ENCODE results near the gene NES.

NES gene

DNA sequence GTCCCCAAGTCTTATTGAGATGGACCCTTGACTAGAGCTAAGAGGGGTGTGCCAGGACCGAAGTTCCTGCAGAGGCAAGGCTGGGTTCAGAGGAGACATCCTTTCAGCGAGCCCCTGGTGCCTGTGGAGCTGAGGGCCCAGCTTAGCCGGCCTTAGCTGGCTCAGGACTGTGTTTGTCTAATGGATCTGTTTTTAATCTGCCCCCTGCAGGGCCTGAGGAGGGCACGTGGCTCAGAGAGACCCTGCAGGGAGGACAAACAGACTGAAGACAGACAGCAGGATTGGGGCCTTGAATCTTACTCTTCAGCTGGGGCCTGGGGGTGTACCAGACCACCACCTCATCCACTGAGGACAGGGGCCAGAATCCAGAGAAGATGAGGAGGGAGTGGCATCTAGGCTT is 26.5 kb upstream of the NES start:
- FAIRE-seq, result no peak
- DNase-seq (ENCODE audit: low spot score), result no peak

DNA sequence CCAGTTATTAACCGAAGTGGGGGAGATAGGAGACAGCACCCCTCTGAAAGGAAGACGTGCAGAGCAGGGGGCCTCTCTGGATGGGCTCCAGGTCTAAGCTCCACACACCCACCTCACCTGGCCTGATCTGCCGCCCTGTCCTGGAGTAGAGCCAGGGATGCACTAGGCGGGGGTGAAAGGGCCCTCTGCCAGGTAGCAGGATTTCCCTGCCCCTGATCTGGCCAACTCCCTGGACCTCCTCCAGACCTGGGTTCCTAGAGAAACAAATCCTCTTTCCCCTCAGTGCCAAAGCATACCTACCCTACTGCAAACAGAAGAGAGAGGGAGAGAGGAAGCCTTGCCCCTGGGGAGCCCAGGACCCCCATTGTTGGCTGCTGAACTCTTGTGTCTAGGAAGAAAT is 26.1 kb upstream of the NES start:
- no peak for FAIRE-seq
- DNase-seq (ENCODE audit: low spot score), result no peak

DNA sequence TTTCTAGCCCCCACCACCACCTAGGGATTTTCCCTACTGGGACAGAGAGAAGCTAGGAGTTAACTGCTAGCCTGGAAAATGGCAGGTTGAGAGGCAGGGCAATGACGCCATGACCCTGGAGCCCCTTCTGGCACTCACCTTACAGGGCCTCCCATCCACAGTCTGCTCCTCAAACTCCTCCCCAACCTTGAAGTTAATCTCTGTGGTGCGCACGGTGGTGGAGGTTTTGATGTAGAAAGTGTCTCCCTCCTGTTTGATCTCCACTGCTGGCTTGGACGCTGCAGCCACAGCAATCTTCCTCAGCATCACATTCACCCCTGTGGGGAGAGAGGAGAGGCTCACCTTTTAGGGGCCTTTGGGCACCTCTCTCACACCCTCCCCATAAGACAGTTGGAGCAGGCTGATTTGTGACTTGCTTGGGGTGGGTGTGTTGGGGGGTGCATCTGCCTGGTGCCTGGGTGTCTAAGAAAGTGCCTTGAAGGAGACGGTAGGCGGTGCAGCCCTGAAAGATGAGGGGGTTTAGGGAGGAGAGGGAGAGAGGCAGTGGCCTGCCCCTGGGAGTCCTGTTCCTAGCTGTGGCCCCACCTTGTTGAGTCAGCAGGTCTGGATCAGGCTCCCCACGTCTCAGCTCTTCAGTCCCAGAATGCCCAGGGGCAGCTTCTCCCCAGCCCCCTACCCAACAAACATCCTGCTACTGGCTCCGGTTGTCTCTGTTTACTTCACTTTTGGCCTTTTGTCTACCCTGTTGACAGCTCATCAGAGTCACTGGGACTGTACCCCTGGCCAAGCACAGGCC is 23.7 kb upstream of the NES start:
- DNase-seq (ENCODE audit: low spot score) (no peak), FAIRE-seq (no peak)

DNA sequence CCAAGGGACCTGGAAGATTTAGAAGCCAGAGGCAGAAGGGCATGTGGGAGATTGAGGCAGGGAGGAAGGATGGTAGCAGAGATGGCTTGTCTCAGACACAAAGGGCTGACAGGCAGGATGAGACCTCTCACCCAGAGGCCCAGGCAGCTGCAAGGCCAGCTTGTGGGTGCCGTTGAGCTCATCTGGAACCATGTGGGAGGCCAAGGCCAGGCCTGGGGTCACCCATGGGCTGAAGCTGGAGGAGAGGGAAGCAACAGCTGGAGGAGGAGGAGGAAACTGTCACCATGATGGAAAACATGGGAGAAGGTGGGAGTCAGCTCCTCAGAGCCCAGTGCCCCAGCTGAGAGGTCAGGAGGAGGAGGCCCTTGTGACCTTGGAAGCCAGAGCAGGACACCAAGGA is 21.8 kb upstream of the NES start:
- no peak for FAIRE-seq
- DNase-seq (ENCODE audit: low spot score), result no peak

DNA sequence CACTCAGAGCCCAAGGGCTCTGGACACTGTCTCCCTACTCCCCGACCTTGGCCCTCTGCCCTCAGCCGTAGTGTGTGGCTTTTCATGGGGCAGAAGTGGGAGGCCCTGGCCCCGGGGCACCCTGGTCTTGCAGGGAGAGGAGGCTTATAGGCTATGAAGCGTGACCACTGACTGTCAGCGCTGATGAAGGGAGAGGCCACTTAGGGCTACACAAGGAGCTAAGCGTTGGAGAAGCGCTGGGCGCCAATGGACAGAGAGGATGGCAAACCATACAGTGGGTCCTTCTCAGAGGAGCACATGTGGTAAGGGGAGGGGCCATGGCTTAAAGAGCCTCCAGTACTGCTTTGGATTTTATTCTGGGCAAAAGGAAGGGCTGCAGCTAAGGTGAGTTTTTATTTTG is 20.3 kb upstream of the NES start:
- no peak for FAIRE-seq
- no peak for DNase-seq (ENCODE audit: low spot score)

DNA sequence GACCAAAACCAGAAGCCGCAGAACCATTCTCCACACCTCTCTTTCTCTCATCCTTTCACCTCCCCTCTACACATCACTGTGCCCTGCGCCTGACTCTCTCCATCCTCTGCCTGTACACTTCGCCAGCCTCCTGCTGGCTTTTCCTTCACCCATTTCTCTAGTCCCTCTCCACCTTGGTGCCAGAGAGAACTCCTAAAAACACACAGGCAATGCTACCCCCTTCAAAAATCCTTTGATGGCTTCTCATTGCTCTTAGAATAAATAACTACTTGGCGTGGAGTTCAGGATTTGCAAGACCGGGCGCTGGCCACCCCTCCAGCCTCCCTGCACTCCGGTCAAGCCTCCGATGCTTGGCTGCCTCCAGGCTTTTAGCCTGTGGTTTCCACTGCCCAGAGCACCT is 19.5 kb upstream of the NES start:
- FAIRE-seq, result no peak
- no peak for DNase-seq (ENCODE audit: low spot score)

DNA sequence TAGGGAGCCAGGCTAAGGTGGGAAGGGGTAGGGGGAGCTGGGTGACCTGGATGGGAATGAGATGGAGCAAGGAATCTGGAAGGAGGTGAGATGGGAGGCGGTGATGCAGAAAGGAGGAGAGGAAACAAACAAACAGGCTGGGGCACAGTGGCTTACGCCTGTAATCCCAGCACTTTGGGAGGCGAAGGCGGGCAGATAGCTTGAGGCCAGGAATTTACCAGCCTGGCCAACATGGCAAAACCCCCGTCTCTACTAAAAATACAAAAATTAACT is 17.4 kb upstream of the NES start:
- FAIRE-seq (no peak), DNase-seq (ENCODE audit: low spot score) (no peak)

DNA sequence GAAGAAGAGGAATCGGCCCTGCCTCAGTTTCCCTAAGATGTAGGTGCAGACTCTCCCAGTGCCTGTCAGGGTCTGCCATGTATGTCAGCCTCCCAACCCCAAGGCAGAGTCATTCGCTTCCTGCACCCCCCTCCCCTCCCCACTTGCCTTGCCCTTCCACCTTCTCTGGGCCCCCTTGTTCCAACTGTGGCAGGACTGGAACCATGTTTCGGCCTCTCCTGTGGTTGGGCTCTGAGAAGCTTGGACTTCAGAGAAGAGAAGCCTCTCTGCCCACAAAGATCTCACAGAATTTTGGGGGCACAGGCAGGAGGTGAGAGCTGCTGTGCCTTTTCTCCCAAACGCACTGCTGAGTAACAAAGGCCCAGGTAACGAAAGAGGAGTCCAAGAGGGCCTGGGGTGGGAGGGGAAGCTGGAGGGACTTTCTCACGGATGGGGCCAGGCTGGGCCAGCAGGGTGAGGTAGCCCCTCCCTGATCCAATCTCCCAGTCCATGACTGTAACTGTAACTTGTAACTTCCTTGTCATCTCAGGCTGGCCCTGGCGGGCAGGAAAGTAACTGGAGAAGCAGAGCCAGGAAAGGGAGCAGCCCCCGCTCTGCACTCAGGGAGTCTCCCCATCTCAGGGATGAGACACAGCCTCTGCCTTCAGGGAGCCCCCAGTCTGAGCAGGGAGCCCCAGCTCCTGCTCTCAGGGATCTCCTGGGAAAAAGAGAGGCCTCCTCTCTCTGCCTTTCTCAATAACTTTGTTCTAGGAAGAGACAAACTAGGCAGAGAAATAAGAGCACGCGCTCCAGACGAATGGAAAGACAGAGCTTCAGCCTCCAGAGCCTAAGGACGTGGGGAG is 16.9 kb upstream of the NES start:
- DNase-seq (ENCODE audit: low spot score), result no peak
- no peak for FAIRE-seq

DNA sequence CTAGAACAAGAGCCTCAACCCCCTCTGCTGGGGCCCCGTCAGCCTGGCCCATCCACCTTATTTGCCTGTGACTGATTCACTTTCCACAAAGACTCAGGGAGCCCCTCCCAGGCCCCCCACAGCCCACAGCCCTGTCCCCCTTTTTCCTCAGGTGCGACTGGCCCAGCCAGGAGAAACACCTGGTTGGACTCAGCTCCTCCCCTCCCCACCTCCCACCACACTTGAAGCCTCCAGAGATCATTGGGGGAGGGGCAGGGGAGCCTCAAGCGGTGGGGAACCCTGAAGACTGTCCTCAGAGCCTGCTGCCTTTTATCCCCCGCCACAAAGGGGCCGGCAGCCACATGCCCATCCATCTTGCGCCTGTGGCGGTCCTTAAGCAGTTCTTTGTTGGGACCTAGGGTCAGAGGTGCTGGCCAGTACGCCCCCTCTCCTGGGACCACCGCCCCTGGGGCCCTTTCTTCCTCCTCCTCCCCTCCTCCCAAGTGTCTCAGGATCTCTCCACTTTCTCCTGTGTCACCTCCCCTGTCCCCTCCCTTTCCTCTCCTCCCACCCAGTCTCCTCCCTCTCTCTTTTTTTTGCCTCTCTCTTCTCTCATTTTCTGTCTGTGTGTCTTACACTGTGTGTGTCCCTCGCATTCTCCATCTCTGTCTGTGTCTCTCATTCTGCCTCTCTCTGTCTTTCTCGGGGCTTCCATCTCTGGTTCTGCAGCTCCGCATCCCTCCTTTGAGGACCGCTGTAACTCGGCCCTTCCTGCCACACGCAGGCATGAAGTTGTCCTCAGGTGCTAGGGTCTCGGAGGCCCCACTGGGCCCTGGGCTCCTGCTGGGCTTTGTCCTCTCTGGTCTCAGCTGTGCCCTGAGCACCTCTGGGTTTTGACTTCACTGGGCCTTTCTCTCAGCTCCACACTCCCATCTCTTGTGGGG is 16.0 kb upstream of the NES start:
- FAIRE-seq (no peak), DNase-seq (ENCODE audit: low spot score) (no peak)

DNA sequence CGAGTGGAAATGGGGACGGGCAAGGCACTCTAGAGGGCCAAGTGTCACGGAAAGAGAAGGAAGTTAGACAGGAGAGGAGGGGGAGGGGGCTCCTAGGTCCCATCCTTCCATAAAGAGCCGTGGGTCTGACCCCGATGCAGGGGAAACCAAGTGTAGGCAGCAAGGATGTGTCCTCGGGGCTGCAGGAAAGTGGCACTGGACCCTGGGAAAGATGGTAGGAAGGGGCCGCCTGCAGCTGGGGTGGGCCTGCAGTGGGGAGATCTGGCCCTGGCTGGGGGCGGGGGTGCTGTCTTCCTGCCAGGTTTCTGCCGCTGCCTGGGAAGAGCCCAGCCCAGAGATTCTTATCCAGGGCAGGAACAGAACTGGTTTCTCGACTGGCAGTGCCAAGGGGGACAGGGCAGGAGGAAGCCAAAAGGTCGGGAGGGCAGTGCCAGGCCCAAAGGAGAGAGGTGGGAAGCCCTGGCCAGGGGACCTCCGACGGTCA is 15.3 kb upstream of the NES start:
- no peak for DNase-seq (ENCODE audit: low spot score)
- no peak for FAIRE-seq

DNA sequence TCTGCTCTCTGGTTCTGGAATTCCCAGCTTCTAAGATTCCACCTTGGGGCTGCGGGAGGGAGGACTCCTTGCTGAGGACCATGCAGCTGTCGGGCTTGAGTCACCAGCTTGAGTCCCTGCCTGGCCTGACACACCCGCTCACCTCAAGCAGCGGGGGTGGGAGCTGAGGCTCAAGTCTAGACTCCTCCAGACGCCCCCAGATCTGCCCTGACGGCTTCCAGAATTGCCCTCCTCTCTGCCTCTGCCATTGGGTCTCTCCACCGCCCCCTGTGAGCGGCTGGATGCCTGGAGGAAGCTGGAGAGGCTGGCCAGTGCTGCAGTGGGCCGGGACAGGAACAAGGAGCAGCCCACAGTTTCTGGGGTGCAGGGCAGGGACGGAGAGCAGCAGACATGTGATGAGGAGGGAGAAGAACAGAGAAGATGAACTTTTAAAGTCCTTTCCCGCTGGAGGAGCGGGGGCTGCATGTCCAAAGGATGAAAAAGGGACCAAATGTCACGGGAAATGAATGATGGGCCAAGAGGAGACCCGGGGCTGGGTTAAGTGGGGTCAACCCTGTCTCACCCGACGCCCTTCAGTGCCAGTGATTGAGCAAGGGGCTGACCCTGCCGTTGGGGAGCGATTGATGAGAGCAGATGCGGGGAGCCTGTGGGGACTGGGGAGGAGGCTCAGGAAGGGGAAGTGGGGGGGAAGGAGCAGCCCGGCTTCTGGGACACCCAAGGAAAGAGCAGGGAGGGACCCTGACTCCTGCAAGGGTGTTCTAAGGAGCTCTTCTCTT is 14.6 kb upstream of the NES start:
- DNase-seq (ENCODE audit: low spot score), result peak; percentile 68
- FAIRE-seq, result no peak

DNA sequence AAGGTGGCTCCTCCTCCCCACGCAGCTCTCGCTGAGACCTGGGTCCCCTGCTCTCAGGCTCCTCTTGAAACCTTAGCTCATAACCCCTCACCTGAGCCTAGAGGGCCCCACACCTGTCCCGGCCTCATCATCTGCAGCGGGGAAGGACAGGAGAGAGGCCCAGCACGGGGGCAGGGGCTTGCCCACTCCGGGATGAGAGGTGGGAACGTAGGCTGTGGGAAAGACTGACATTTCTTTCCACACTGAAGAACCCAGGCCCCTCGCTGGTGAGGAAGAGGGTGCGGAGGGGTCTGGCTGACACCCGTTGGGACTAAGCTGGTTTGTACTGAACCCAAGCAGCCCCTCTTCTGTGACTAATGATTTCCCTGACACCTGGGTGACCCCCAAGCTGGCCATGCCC is 14.0 kb upstream of the NES start:
- FAIRE-seq (no peak), DNase-seq (ENCODE audit: low spot score) (no peak)

DNA sequence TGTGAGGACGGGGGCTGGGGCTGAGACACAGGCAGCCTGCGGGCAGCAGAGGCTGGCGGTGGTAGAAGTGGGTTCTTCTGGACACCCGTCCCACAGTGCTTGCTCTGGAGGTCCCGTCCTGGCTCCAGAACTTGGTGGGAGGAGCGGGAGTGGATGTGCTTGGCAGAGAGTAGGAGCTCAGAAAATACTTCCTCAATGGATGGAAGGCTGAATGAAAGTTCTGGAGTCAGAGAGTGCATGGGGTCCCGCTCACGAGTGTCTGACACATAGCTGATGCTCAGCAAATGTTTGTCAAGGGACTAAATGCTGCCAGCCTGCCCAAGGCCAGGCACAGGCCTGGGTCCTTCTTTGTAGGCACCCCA is 13.4 kb upstream of the NES start:
- no peak for DNase-seq (ENCODE audit: low spot score)
- no peak for FAIRE-seq

DNA sequence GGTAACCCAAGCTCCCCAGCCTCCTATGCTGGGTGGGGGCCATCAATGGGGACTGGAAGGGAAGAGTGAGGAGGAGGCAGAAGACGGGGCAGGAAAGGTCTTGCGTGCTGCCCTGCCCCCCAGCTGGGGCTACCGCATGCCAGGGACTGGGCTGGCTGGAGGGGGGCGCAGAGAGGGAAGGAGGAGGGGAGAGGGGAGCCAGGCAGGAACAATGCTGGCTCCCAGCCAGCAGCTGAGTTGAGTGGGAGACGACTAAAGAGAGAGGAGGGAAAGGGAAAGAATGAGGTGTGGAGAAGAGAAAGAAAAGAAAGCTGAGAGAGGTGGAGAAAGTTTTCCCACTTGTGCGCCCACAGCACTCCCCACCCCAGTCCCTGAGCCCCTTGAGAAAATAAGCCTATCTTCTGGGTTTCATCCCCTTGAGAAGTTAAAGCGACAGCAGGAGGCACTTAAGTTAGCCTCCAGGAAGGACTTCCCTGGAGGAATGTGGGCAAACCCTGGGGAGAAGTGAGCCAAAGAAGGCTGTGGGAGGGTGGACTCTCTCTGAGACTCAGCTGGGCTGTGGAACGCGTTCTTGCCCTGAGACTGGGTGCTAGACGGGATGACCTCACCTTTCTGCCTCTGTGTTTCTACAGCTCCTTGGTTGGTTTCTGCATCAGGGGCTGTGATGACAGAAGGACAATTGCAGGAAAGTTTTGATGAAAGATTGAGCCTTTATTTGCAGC is 12.9 kb upstream of the NES start:
- peak; percentile 35 for DNase-seq (ENCODE audit: low spot score)
- FAIRE-seq, result no peak

DNA sequence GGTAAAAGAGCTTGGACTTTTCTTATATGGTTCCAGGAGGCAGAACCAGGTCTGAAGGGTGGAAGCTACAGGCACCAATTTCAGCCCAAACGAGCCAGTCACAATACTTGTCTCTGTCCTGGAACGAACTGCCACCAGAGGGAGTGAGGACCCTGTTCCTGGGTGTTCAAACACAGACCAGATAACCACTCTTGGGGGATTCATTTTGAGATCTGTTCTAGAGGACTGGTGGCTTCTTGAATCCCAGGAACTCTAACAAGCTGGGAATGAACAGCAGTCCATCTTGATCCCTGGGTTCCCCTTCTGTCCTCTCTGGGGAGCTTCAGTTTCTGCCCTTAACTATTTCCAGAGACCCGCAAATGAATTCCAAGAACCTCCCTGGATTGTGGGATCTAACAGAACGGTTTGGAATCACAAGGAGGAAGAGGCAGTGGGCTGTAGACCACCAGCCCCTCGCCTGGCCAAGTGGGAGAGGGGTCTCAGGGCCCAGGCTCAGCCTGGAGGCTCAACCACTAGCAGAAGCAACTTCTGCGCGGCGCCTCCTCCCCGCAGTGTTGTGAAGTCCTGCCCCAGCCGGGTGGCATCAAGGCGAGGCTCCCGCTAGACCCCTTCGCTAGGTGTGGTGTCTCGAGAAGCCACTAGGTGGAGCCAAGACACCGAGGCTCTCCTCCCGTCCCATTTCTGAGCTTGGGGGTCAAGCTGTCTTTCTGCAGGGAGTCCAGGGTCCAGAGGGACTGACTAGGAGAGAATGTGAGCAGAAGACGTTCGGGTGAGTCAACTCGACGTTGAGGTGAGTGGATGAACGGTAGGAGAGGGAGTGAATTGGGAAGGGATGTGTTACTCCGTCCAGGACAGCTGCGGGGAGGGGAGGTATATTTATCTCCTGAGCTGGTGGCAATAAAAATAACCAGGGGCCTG is 12.1 kb upstream of the NES start:
- FAIRE-seq (no peak), DNase-seq (ENCODE audit: low spot score) (peak; percentile 90)

DNA sequence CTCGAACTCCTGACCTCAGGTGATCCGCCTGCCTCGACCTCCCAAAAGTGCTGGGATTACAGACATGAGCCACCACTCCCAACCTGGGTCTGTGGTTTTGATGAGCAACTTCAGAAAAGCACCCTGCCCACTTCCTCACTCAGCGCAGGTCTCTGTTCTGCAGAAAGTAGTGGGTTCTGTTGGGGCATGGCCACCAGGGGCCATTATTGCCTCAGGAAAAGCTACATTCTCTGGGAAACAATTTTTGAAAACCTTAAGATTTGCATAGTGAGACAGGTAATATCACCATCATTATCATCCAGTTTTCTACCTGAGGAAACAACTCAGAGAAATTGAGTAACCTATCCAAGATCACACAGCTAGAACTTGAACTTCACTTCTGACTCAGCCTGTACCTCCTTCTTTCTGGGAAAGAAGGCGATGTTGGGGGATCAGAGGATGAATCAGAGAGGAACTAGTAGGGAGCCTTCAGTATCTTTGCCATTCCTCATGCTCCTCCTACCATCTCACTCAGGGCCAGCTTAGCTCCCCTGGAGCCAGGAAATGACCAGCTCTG is 7.1 kb upstream of the NES start:
- no peak for FAIRE-seq

DNA sequence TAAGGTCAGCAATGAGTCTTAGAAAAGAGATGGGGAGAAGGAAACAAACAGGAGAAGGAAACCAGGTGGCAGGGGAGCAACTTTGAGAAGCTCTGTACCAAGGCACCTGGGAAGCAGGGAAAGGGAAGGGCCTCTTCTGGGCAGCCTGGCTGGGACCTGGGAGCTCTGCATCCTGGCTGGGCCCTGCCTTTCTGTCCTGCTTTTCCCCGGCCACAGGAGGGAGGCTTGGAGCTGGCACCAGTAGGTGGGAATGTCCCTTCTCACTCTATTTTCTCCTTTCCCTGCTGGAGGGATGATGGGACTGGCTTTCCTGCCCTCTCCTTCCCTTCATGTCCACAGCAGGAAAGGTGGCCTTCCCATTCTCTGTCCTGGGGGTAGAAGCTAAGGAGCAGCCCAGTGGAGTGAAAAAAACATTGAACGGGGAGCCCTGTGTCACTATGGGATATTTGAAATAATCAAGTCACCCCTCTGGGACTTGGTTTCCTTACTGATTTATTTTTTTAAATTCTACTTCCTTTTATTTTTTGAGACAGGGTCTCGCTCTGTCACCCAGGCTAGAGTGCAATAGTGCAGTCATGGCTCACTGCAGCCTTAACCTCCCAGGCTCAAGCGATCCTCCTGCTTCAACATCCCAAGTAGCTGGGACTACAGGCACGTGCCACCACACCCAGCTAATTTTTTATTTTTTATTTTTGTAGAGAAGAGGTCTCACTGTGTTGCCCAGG is 5.1 kb upstream of the NES start:
- no peak for DNase-seq (ENCODE audit: low spot score)
- no peak for FAIRE-seq

More for the DNA sequence above, 7.1 kb upstream of the NES start:
- DNase-seq (ENCODE audit: low spot score), result no peak

DNA sequence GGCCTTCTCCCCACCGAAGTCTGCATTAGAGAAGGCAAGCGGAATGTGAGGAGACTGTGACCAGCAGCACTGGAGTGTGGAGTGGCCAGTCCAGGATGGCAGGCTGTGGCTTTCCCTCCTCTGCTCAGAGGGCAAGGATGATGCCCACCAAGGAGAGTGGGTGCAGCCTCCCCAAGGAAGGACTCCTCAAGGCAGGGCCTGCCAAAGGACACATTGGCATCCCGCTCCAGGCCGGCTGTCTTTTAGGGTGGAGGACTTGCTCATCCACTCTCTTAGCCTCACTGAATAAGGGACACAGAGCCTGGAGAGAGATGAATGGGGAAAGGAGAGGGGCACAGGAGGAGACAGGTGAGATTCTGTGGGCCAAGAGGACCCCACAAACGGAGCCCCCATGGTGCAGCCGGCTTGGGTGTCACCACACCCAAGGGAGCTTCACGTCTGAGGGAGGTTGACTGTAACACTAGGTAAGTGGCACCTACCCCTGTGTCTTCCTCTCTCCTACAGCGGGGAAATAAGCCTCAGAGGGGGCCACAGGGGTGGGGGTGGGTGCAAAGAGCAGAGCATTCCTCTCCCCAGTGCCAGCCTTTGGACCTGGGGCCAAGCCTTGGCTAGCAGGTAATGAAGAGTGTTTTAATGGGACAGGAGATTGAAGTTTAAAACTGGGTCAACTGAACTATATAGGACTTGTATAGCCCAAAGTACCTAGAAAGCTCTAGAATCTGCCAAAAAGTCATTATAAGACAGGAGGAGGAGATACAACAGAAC is 4.2 kb upstream of the NES start:
- DNase-seq (ENCODE audit: low spot score) (no peak), FAIRE-seq (no peak)
